Ovary (tissue), 9 donors: Measurements from ENCODE around the gene XPNPEP3. TPM values are rescaled to one million over a fixed set of nuclear protein-coding genes. Genes with fewer than 3 reads are reported as not detected.

ENCODE experiments used
- DNase-seq, 5 donors: peaks; one replicate each; pipeline ENCODE4 v3.0.0-alpha.2; 2019 to 2020
- H3K27ac ChIP-seq, 2 donors: fragments of 200-600 bp; one replicate each; pipeline versions ENCODE4 v1.5.1 to v1.8.0; 2019 to 2022
- H3K27me3 ChIP-seq: fragments of 200-600 bp; one replicate; pipeline ENCODE4 v1.8.0; 2022
- H3K36me3 ChIP-seq: fragments of 200-600 bp; sonication (generic); one replicate; pipeline ENCODE4 v1.5.1; 2019
- H3K4me1 ChIP-seq: one replicate; pipeline ENCODE4 v1.8.1; 2013; ENCODE audit warnings: mild to moderate bottlenecking, moderate library complexity; ENCODE audit not compliant: insufficient read depth
- H3K4me3 ChIP-seq: fragments of 200-600 bp; sonication (generic); one replicate; pipeline ENCODE4 v1.5.1; 2017
- H3K9me3 ChIP-seq, 2 donors: fragments of 200-600 bp in 1 of 2; sonication (generic) in 1 of 2; one replicate each; pipeline versions ENCODE4 v1.5.1 to v1.8.1; 2013 to 2019; ENCODE audit warnings: mild to moderate bottlenecking in 1 of 2, moderate library complexity in 1 of 2
- EP300 ChIP-seq: sonication (generic); formaldehyde crosslinking; IDR thresholded peaks from one replicate; pipeline ENCODE4 v1.6.1; 2017; ENCODE audit warnings: antibody characterized with exemption
- POLR2A ChIP-seq: fragments of 450-650 bp; IDR thresholded peaks from one replicate; pipeline ENCODE4 v1.6.1; 2017; ENCODE audit warnings: antibody characterized with exemption, mild to moderate bottlenecking, moderate library complexity
- WGBS, 3 donors: extraction: QIAGEN DNeasy Blood & Tissue Kit in 1 of 3; methylation state at CpG; one replicate each; pipeline versions ENCODE4 v1.1.5 to v1.1.7; 2013 to 2017; 5-methylcytosine and 5-hydroxymethylcytosine counted together
- intact Hi-C, 4 donors: fragments of 100-400 bp; cut with DNase I; formaldehyde crosslinking; loops; one replicate each; pipeline versions ENCODE4 v1.11.0 to v1.15.1; 2022 to 2023
- polyA plus RNA-seq, 2 donors: library from polyadenylated mRNA; stranded (reverse); fragments of 200-250 nt in 1 of 2; fragments of 350-450 nt in 1 of 2; fragmentation: Illumina TruSeq in 1 of 2; extraction: RNeasy Lipid Tissue Mini Kit (QIAGEN cat#74804) in 1 of 2; gene quantifications; one replicate each; pipeline ENCODE4 v1.2.3, GENCODE V29; 2013 to 2014
- total RNA-seq, 7 donors: library from RNA; depleted of rRNA in 2 of 7; stranded (reverse); fragments of >200 nt in 2 of 7; fragmentation: NEBNext Ultra II Directional in 3 of 7; extraction: Animal tissue kit (Norgen Biotek cat#: 25700) in 3 of 7; gene quantifications; one replicate each; pipeline versions ENCODE4 v1.1.0 to v1.2.4, GENCODE V29; 2016 to 2023
- TF ChIP-seq, protein P1 (sequence below), 3 donors: fragments of 450-650 bp in 2 of 3; fragments of 200-600 bp in 1 of 3; IDR thresholded peaks; one replicate each; pipeline versions ENCODE4 v1.5.1 to v1.8.0; 2016 to 2022; ENCODE audit warnings: antibody characterized with exemption in 3 of 3, mild to moderate bottlenecking in 1 of 3
- donor health status: DM: no; HTN: no; CAD: no; lungs with moderate emphysema.
- donor health status: DM: no; HTN: no; CAD: no.
- donor health status: Bipolar disorder and iron deficiency.
- donor health status: DM: yes; HTN: yes; CAD: no.
- donor health status: DM: no; HTN: no; CAD: no.
- donor health status: DM: yes; HTN: yes; CAD: no.

Gene XPNPEP3
- total and polyA plus RNA-seq, 9 donors: 7.4 to 28.8 (median 20.1) TPM

DNA sequence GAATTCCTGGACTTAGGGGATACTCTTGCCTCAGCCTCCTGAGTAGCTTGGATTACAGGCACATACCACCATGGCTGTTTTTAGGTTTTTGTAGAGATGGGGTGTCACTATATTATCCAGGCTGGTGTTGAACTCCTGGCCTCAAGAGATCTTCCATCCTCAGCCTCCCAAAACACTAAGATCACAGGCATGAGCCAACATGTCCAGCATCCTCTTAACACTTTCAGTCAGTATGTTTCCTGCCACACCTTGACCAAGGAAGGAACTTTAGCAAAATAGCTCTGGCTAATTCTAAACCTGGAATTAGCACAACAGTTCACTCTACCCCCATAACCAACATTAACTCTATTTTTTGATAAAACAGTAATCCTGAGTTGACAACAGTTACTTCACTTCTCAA is 32.2 kb downstream of the XPNPEP3 start:
- H3K9me3 ChIP-seq: no peaks in the 10 kb centered on the region
- H3K4me3 ChIP-seq: no peak overlapping the region
- H3K4me1 ChIP-seq: no peaks in the 10 kb centered on the region
- DNase-seq: no peak
- TF ChIP-seq POLR2A (no peak), EP300 (no peak)
- TF ChIP-seq, protein P1, sequence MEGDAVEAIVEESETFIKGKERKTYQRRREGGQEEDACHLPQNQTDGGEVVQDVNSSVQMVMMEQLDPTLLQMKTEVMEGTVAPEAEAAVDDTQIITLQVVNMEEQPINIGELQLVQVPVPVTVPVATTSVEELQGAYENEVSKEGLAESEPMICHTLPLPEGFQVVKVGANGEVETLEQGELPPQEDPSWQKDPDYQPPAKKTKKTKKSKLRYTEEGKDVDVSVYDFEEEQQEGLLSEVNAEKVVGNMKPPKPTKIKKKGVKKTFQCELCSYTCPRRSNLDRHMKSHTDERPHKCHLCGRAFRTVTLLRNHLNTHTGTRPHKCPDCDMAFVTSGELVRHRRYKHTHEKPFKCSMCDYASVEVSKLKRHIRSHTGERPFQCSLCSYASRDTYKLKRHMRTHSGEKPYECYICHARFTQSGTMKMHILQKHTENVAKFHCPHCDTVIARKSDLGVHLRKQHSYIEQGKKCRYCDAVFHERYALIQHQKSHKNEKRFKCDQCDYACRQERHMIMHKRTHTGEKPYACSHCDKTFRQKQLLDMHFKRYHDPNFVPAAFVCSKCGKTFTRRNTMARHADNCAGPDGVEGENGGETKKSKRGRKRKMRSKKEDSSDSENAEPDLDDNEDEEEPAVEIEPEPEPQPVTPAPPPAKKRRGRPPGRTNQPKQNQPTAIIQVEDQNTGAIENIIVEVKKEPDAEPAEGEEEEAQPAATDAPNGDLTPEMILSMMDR (IDR thresholded peaks at IDR 0.05): no peak
- intact Hi-C loops: no loop called here
- no peaks in the 10 kb centered on the region for H3K27me3 ChIP-seq
- H3K36me3 ChIP-seq: no peaks in the 10 kb centered on the region
- H3K27ac ChIP-seq: no peak overlapping the region

DNA sequence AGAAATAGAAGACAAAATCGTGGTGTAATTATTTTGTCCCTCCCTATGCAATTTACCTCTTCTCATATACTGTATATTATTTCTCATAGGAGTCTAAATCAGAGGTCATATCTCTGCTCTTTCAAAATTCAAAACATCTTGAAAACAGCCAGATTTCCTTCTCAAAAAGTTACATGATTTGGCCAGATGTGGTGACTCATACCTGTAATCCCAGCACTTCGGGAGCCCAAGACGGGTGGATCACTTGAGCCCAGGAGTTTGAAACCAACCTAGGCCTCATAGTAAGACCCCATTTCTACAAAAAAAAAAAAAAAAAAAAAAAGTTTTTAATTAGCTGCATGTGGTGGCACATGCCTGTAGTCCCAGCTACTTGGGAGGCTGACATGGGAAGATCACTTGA is 33.9 kb downstream of the XPNPEP3 start:
- DNase-seq: no peak
- 80 to 91% (median 86%) methylated on average over 3 of the region's 3 CpGs for WGBS, 3 donors
- H3K27ac ChIP-seq: no peak overlapping the region
- H3K4me3 ChIP-seq: no peak overlapping the region
- H3K27me3 ChIP-seq: no peaks in the 10 kb centered on the region
- intact Hi-C loops: no loop called here
- H3K9me3 ChIP-seq: no peaks in the 10 kb centered on the region
- no peaks in the 10 kb centered on the region for H3K4me1 ChIP-seq
- TF ChIP-seq POLR2A (no peak), EP300 (no peak)
- TF ChIP-seq, protein P1 (IDR thresholded peaks at IDR 0.05): no peak
- no peaks in the 10 kb centered on the region for H3K36me3 ChIP-seq

DNA sequence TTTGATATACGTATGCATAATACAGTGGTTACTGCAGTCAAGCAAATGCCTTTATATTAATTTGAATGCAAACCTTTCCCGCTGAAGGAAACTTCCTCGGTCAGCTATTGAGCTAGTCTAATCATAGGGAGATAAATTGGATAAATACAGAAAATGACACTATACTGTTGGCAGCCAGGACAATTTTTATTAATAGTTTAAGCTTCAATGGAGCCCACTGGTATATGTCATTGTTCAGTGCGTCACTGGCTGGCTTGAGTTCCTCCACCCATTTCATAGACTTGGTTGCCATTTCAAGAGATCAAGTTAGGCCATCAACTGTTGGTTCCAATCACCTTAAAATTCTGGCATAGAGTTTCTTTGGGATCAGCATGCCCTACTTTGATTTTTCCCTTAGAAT is 37.5 kb downstream of the XPNPEP3 start:
- Histone ChIP-seq H3K9me3 (no peaks in the 10 kb centered on the region), H3K27me3 (no peaks in the 10 kb centered on the region), H3K36me3 (no peaks in the 10 kb centered on the region), H3K4me3 (no peak overlapping the region), H3K27ac (no peak overlapping the region), H3K4me1 (no peaks in the 10 kb centered on the region)
- intact Hi-C loops: no loop called here
- no peak for TF ChIP-seq EP300
- TF ChIP-seq, protein P1 (IDR thresholded peaks at IDR 0.05): no peak
- TF ChIP-seq POLR2A: no peak
- 95% methylated on average over 4 of the region's 4 CpGs for WGBS, 3 donors
- no peak for DNase-seq

DNA sequence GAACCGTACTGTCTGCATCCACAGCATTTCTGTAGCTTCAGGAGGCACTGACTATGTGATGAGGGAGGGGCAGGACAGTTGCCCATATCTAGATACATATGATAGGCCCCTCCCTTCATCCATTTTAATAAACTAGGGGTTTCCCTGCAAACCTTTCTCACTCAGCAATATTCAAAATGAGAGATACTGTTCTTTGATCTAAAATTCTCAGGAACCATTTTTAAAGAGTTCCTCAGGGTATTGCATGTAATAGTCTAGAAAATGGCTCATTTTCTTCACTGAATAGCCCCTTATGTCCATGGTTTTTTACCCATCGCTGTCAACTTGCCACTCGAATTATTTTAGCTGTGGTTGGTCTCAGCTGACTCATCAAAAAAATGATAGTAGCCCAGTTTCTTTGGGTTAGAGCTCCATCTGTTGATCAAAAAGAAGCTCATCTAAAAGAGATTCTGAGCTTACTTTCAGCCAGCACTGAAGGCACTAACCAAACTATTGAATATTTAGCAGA is 42.0 kb downstream of the XPNPEP3 start:
- H3K36me3 ChIP-seq: no peaks in the 10 kb centered on the region
- 33 to 36% (median 35%) methylated on average over 3 of the region's 3 CpGs for WGBS, 3 donors
- no peak overlapping the region for H3K4me3 ChIP-seq
- H3K9me3 ChIP-seq: no peaks in the 10 kb centered on the region
- no peak for DNase-seq
- no peak for TF ChIP-seq EP300
- TF ChIP-seq, protein P1 (IDR thresholded peaks at IDR 0.05): peak; percentile 16 to 55 (median 54)
- H3K4me1 ChIP-seq: no peaks in the 10 kb centered on the region
- no peak overlapping the region for H3K27ac ChIP-seq
- intact Hi-C loops: loop anchor here in 1 of 4 donors (5.0 kb wide), 1 partner anchor 217 kb away; no protein-coding TSS in a partner anchor
- H3K27me3 ChIP-seq: no peaks in the 10 kb centered on the region
